Endothelial cell of umbilical vein (primary cell): Measurements from ENCODE around the gene LRRK1. TPM values are rescaled to one million over a fixed set of nuclear protein-coding genes. Genes with fewer than 3 reads are reported as not detected.

Source experiments
- BruUV-seq: library from RNA; stranded (reverse); fragments of 400-500 nt; replicated peaks from 2 replicates; lab custom pipeline; 2021; lab: Mats Ljungman, UMichigan
- CTCF ChIA-PET: fragments of 300-600, 350-600 bp; sonication (Branson Sonifier 250); formaldehyde crosslinking; loops from one replicate; lab custom pipeline; 2021; ENCODE audit warnings: antibody characterized with exemption, inconsistent platforms; lab: Charles Lee
- POLR2A ChIA-PET: fragments of 300-600, 350-600 bp; sonication (Branson Sonifier 250); formaldehyde crosslinking; loops from one replicate; lab custom pipeline; 2021; ENCODE audit warnings: antibody characterized with exemption, inconsistent platforms; lab: Charles Lee
- DNase-seq: peaks from one replicate; pipeline ENCODE4 v3.0.0-alpha.2; 2011; ENCODE audit warnings: low read depth, low spot score
- FAIRE-seq: peaks from 2 replicates; lab custom pipeline; 2011; peaks lifted over from hg19 to GRCh38; lab: Jason Lieb, UNC
- H2AFZ ChIP-seq: 2 replicates; pipeline ENCODE4 v1.6.0; 2012; ENCODE audit warnings: low read depth, low read length, control low read depth, inconsistent platforms
- H3K27ac ChIP-seq: 2 replicates; pipeline ENCODE4 v1.5.1; 2011; ENCODE audit warnings: low read depth, mild to moderate bottlenecking, control low read depth, low read length, moderate library complexity; ENCODE audit not compliant: insufficient read depth
- H3K27me3 ChIP-seq, 2 experiments: 2 replicates each; pipeline versions ENCODE4 v1.6.0 to v1.6.1; 2011; ENCODE audit warnings: low read length in 2 of 2, mixed read lengths in 1 of 2; ENCODE audit not compliant: control insufficient read depth in 2 of 2, insufficient read depth in 2 of 2
- H3K36me3 ChIP-seq, 2 experiments: 2 replicates in 1 of 2; 3 replicates in 1 of 2; pipeline ENCODE4 v1.5.1; 2011; ENCODE audit warnings: low read length in 2 of 2, mild to moderate bottlenecking in 1 of 2, moderate library complexity in 1 of 2; ENCODE audit not compliant: control insufficient read depth in 2 of 2, insufficient read depth in 2 of 2; ENCODE audit errors: extremely low read depth in 1 of 2
- H3K4me1 ChIP-seq: 3 replicates; pipeline ENCODE4 v1.5.1; 2011; ENCODE audit warnings: mild to moderate bottlenecking, low read length; ENCODE audit not compliant: control insufficient read depth, insufficient read depth; ENCODE audit errors: extremely low read depth
- H3K4me2 ChIP-seq: 2 replicates; pipeline ENCODE4 v1.6.1; 2011; ENCODE audit warnings: low read length, control low read depth, mixed read lengths; ENCODE audit not compliant: insufficient read depth
- H3K4me3 ChIP-seq, 3 experiments: fragments of 200-600 bp in 1 of 3; sonication (generic), shearing (Covaris generic) in 1 of 3; replicated peaks in 1 of 3; 2 replicates each; pipeline ENCODE4 v1.5.1; 2011 to 2016; ENCODE audit warnings: control low read depth in 3 of 3, low read length in 3 of 3, mild to moderate bottlenecking in 2 of 3, inconsistent platforms in 1 of 3, low read depth in 1 of 3, moderate library complexity in 1 of 3; ENCODE audit not compliant: insufficient read depth in 1 of 3
- H3K79me2 ChIP-seq: 2 replicates; pipeline ENCODE4 v1.6.0; 2012; ENCODE audit warnings: low read length, inconsistent platforms; ENCODE audit not compliant: control insufficient read depth, insufficient read depth
- H3K9ac ChIP-seq: replicated peaks from 2 replicates; pipeline ENCODE3; 2011; ENCODE audit warnings: low read length, control low read depth; ENCODE audit not compliant: insufficient read depth; ENCODE audit errors: extremely low read depth
- H3K9me1 ChIP-seq: replicated peaks from 3 replicates; pipeline ENCODE4 v1.6.0; 2011; ENCODE audit warnings: mild to moderate bottlenecking, low read length; ENCODE audit not compliant: control insufficient read depth, insufficient read depth; ENCODE audit errors: extremely low read depth
- H3K9me3 ChIP-seq: replicated peaks from 2 replicates; pipeline ENCODE4 v1.5.1; 2012; ENCODE audit warnings: low read length, inconsistent platforms; ENCODE audit not compliant: control insufficient read depth, insufficient read depth
- H4K20me1 ChIP-seq: replicated peaks from 2 replicates; pipeline ENCODE3; 2011; ENCODE audit warnings: mild to moderate bottlenecking, low read length; ENCODE audit not compliant: control insufficient read depth, insufficient read depth; ENCODE audit errors: extremely low read depth
- EZH2 ChIP-seq: IDR thresholded peaks from 2 replicates; pipeline ENCODE4 v1.6.1; 2012; ENCODE audit warnings: borderline replicate concordance, low read depth, mild to moderate bottlenecking, moderate library complexity, low read length, inconsistent platforms; ENCODE audit not compliant: severe bottlenecking
- FOS ChIP-seq: IDR thresholded peaks from 2 replicates; pipeline ENCODE4 v1.6.1; 2011; ENCODE audit warnings: mild to moderate bottlenecking, low read length, moderate library complexity, borderline replicate concordance; ENCODE audit not compliant: insufficient read depth
- GATA2 ChIP-seq: IDR thresholded peaks from 2 replicates; pipeline ENCODE4 v1.7.0; 2011; ENCODE audit warnings: low read depth, mild to moderate bottlenecking, moderate library complexity, mixed read lengths, low read length; ENCODE audit not compliant: insufficient read length, insufficient read depth
- MYC ChIP-seq: IDR thresholded peaks from one replicate; pipeline ENCODE4 v1.6.1; 2011; ENCODE audit warnings: mild to moderate bottlenecking, low read depth, low read length
- POLR2A ChIP-seq: IDR thresholded peaks from 2 replicates; pipeline ENCODE4 v1.6.1; 2012; ENCODE audit warnings: low read depth, mild to moderate bottlenecking, control low read depth, low read length
- POLR2AphosphoS5 ChIP-seq: IDR thresholded peaks from 2 replicates; pipeline ENCODE4 v1.6.1; 2012; ENCODE audit warnings: low read depth, mild to moderate bottlenecking, control low read depth, low read length, moderate library complexity; ENCODE audit not compliant: insufficient read depth
- dilution Hi-C: fragments of 300-500 bp; cut with MboI; formaldehyde crosslinking; loops from one replicate; pipeline ENCODE4 v1.15.0; 2019; ENCODE audit warnings: low sequenced_read_pairs; ENCODE audit not compliant: extremely low pct_ligation_motif_present
- intact Hi-C: fragments of 100-400 bp; cut with micrococcal nuclease; formaldehyde crosslinking; loops from one replicate; pipeline ENCODE4 v1.10.0; 2022
- polyA plus RNA-seq, 4 experiments: library from polyadenylated mRNA; depleted of rRNA in 3 of 4; stranded (reverse) in 3 of 4; unstranded in 1 of 4; fragments of >200 nt; gene quantifications; 2 replicates each; pipeline versions ENCODE4 v1.2.1 to v1.2.3, GENCODE V29; 2011 to 2012; ENCODE audit warnings: missing spikeins in 1 of 4
- total RNA-seq: library from RNA; stranded (reverse); gene quantifications from 2 replicates; pipeline ENCODE4 v1.2.3, GENCODE V29; 2021
- TF ChIP-seq, protein P1 (sequence below), 2 donors: IDR thresholded peaks; 1 replicate in 1 of 2; 2 replicates in 1 of 2; pipeline ENCODE4 v1.5.1; 2011; ENCODE audit warnings: low read length in 2 of 2, mild to moderate bottlenecking in 2 of 2, moderate library complexity in 2 of 2, control low read depth in 1 of 2, inconsistent platforms in 1 of 2, low read depth in 1 of 2; ENCODE audit not compliant: insufficient read depth in 1 of 2; ENCODE audit errors: extremely low read depth in 1 of 2

The LRRK1 gene
- total and polyA plus RNA-seq, 2 donors (not counting 3 experiments of a cell fraction or from before 2014, with no cell fraction given): 11.0 to 22.1 TPM

GRCh38 chr15:100975043-100975442 lies 55.9 kb downstream of the LRRK1 start:
- no peaks in the 10 kb centered on the region for H4K20me1 ChIP-seq
- FAIRE-seq: no peak
- H3K27me3 ChIP-seq: no peaks in the 10 kb centered on the region
- dilution Hi-C loops: no loop called here
- ChIA-PET CTCF (interaction anchor here (1.0 to 3.2 kb wide), 3 partner anchors 17 to 57 kb away, joined by 3 to 12 read pairs (median 4); no protein-coding TSS in a partner anchor), POLR2A (no interaction called here)
- H3K27ac ChIP-seq: no peak overlapping the region
- DNase-seq: no peak
- H3K79me2 ChIP-seq: no peaks in the 10 kb centered on the region
- peaks cover 11% of the 10 kb centered on the region for H3K4me1 ChIP-seq
- intact Hi-C loops: no loop called here
- no peaks in the 10 kb centered on the region for H3K36me3 ChIP-seq
- no peak overlapping the region for H3K4me3 ChIP-seq
- no TSS peak for BruUV-seq
- no peak overlapping the region for H3K4me2 ChIP-seq
- H3K9me1 ChIP-seq: no peaks in the 10 kb centered on the region
- no peaks in the 10 kb centered on the region for H3K9me3 ChIP-seq
- TF ChIP-seq GATA2 (no peak), POLR2A (no peak), EZH2 (no peak), POLR2AphosphoS5 (no peak), MYC (no peak), FOS (no peak)
- TF ChIP-seq, protein P1, sequence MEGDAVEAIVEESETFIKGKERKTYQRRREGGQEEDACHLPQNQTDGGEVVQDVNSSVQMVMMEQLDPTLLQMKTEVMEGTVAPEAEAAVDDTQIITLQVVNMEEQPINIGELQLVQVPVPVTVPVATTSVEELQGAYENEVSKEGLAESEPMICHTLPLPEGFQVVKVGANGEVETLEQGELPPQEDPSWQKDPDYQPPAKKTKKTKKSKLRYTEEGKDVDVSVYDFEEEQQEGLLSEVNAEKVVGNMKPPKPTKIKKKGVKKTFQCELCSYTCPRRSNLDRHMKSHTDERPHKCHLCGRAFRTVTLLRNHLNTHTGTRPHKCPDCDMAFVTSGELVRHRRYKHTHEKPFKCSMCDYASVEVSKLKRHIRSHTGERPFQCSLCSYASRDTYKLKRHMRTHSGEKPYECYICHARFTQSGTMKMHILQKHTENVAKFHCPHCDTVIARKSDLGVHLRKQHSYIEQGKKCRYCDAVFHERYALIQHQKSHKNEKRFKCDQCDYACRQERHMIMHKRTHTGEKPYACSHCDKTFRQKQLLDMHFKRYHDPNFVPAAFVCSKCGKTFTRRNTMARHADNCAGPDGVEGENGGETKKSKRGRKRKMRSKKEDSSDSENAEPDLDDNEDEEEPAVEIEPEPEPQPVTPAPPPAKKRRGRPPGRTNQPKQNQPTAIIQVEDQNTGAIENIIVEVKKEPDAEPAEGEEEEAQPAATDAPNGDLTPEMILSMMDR (IDR thresholded peaks at IDR 0.05; ENCODE audit: extremely low read depth in 1 of 2, insufficient read depth in 1 of 2, low read depth in 1 of 2, low read length in 2 of 2): no peak
- no peak overlapping the region for H3K9ac ChIP-seq
- no peak overlapping the region for H2AFZ ChIP-seq
